Measurements from ENCODE around the gene TRIML2. TPM values are rescaled to one million over a fixed set of nuclear protein-coding genes. Genes with fewer than 3 reads are reported as not detected.

TRIML2 gene
- total and polyA plus RNA-seq, 10 of the 15 experiments (the other 5 are each of a cell fraction or from before 2014, with no cell fraction given), result not detected

DNA sequence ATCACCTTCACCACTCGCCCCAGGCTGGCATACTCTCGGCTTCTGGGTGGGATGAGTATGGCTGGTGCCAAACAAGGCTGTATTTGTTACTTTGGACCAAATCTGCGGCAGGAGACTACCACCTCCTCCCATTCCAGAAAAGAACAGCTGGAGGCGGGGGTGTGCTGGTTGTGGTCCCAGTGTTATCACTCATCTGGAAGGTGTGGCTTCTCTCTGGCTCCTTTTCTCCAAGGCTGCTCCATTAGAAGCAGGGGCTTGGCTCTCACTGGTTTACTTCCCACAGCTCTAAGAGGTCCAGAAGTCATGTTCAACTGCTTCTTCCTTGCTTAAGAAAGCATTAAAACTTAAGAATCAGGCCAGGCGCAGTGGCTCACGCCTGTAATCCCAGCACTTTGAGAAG, 2.6 kb upstream of the TRIML2 start:
- FAIRE-seq, result no peak
- Histone ChIP-seq H3K27ac (ENCODE audit: control insufficient read depth, insufficient read depth) (no peak overlapping the region), H3K4me3 (no peak overlapping the region), H3K9ac (ENCODE audit: control insufficient read depth, insufficient read depth, low read length) (no peak overlapping the region), H2AFZ (ENCODE audit: control insufficient read depth, low read depth, low read length) (no peak overlapping the region), H4K20me1 (ENCODE audit: control insufficient read depth, insufficient read depth) (no peaks in the 10 kb centered on the region), H3K4me2 (ENCODE audit: control insufficient read depth, insufficient read depth) (no peak overlapping the region), H3K9me3 (replicated peaks; ENCODE audit: control insufficient read depth, insufficient read depth, low read length) (no peaks in the 10 kb centered on the region), H3K36me3 (ENCODE audit: control insufficient read depth in 2 of 2, insufficient read depth in 2 of 2, low read length in 1 of 2) (no peaks in the 10 kb centered on the region), H3K4me1 (ENCODE audit: control insufficient read depth, insufficient read depth, low read length) (no peaks in the 10 kb centered on the region), H3K79me2 (ENCODE audit: control insufficient read depth, insufficient read depth, low read length) (no peaks in the 10 kb centered on the region), H3K27me3 (replicated peaks in 1 of 2; ENCODE audit: control insufficient read depth in 2 of 2, insufficient read depth in 2 of 2, low read length in 1 of 2) (no peaks in the 10 kb centered on the region)
- no peak for TF ChIP-seq ZNF217 (IDR thresholded peaks at IDR 0.05)
- no peak for TF ChIP-seq RFX5 (IDR thresholded peaks at IDR 0.05; ENCODE audit: low read depth, low read length)
- TF ChIP-seq, protein P1, sequence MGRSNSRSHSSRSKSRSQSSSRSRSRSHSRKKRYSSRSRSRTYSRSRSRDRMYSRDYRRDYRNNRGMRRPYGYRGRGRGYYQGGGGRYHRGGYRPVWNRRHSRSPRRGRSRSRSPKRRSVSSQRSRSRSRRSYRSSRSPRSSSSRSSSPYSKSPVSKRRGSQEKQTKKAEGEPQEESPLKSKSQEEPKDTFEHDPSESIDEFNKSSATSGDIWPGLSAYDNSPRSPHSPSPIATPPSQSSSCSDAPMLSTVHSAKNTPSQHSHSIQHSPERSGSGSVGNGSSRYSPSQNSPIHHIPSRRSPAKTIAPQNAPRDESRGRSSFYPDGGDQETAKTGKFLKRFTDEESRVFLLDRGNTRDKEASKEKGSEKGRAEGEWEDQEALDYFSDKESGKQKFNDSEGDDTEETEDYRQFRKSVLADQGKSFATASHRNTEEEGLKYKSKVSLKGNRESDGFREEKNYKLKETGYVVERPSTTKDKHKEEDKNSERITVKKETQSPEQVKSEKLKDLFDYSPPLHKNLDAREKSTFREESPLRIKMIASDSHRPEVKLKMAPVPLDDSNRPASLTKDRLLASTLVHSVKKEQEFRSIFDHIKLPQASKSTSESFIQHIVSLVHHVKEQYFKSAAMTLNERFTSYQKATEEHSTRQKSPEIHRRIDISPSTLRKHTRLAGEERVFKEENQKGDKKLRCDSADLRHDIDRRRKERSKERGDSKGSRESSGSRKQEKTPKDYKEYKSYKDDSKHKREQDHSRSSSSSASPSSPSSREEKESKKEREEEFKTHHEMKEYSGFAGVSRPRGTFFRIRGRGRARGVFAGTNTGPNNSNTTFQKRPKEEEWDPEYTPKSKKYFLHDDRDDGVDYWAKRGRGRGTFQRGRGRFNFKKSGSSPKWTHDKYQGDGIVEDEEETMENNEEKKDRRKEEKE (IDR thresholded peaks at IDR 0.05), result no peak
- no peak for TF ChIP-seq RBBP5 (conservative IDR thresholded peaks at IDR 0.05)
- TF ChIP-seq, protein P2, sequence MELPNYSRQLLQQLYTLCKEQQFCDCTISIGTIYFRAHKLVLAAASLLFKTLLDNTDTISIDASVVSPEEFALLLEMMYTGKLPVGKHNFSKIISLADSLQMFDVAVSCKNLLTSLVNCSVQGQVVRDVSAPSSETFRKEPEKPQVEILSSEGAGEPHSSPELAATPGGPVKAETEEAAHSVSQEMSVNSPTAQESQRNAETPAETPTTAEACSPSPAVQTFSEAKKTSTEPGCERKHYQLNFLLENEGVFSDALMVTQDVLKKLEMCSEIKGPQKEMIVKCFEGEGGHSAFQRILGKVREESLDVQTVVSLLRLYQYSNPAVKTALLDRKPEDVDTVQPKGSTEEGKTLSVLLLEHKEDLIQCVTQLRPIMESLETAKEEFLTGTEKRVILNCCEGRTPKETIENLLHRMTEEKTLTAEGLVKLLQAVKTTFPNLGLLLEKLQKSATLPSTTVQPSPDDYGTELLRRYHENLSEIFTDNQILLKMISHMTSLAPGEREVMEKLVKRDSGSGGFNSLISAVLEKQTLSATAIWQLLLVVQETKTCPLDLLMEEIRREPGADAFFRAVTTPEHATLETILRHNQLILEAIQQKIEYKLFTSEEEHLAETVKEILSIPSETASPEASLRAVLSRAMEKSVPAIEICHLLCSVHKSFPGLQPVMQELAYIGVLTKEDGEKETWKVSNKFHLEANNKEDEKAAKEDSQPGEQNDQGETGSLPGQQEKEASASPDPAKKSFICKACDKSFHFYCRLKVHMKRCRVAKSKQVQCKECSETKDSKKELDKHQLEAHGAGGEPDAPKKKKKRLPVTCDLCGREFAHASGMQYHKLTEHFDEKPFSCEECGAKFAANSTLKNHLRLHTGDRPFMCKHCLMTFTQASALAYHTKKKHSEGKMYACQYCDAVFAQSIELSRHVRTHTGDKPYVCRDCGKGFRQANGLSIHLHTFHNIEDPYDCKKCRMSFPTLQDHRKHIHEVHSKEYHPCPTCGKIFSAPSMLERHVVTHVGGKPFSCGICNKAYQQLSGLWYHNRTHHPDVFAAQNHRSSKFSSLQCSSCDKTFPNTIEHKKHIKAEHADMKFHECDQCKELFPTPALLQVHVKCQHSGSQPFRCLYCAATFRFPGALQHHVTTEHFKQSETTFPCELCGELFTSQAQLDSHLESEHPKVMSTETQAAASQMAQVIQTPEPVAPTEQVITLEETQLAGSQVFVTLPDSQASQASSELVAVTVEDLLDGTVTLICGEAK (IDR thresholded peaks at IDR 0.05; ENCODE audit: borderline replicate concordance), result no peak
- no peak for TF ChIP-seq ZNF384 (IDR thresholded peaks at IDR 0.05; ENCODE audit: borderline replicate concordance, low read depth, low read length)
- TF ChIP-seq ZNF24 (IDR thresholded peaks at IDR 0.05), result no peak
- TF ChIP-seq, protein P3, sequence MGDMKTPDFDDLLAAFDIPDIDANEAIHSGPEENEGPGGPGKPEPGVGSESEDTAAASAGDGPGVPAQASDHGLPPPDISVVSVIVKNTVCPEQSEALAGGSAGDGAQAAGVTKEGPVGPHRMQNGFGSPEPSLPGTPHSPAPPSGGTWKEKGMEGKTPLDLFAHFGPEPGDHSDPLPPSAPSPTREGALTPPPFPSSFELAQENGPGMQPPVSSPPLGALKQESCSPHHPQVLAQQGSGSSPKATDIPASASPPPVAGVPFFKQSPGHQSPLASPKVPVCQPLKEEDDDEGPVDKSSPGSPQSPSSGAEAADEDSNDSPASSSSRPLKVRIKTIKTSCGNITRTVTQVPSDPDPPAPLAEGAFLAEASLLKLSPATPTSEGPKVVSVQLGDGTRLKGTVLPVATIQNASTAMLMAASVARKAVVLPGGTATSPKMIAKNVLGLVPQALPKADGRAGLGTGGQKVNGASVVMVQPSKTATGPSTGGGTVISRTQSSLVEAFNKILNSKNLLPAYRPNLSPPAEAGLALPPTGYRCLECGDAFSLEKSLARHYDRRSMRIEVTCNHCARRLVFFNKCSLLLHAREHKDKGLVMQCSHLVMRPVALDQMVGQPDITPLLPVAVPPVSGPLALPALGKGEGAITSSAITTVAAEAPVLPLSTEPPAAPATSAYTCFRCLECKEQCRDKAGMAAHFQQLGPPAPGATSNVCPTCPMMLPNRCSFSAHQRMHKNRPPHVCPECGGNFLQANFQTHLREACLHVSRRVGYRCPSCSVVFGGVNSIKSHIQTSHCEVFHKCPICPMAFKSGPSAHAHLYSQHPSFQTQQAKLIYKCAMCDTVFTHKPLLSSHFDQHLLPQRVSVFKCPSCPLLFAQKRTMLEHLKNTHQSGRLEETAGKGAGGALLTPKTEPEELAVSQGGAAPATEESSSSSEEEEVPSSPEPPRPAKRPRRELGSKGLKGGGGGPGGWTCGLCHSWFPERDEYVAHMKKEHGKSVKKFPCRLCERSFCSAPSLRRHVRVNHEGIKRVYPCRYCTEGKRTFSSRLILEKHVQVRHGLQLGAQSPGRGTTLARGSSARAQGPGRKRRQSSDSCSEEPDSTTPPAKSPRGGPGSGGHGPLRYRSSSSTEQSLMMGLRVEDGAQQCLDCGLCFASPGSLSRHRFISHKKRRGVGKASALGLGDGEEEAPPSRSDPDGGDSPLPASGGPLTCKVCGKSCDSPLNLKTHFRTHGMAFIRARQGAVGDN (IDR thresholded peaks at IDR 0.05), result no peak
- TF ChIP-seq, protein P4, sequence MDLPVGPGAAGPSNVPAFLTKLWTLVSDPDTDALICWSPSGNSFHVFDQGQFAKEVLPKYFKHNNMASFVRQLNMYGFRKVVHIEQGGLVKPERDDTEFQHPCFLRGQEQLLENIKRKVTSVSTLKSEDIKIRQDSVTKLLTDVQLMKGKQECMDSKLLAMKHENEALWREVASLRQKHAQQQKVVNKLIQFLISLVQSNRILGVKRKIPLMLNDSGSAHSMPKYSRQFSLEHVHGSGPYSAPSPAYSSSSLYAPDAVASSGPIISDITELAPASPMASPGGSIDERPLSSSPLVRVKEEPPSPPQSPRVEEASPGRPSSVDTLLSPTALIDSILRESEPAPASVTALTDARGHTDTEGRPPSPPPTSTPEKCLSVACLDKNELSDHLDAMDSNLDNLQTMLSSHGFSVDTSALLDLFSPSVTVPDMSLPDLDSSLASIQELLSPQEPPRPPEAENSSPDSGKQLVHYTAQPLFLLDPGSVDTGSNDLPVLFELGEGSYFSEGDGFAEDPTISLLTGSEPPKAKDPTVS (IDR thresholded peaks at IDR 0.05; ENCODE audit: low read depth, low read length), result no peak
- TF ChIP-seq FOS (IDR thresholded peaks at IDR 0.05; ENCODE audit: borderline replicate concordance, extremely low read depth, insufficient read length), result no peak
- no peak for TF ChIP-seq RUNX3 (IDR thresholded peaks at IDR 0.05; ENCODE audit: low read length)
- no peak for TF ChIP-seq MEF2B (IDR thresholded peaks at IDR 0.05; ENCODE audit: partially characterized antibody, poor library complexity, severe bottlenecking)
- no peak for TF ChIP-seq TCF3 (IDR thresholded peaks at IDR 0.05; ENCODE audit: borderline replicate concordance, insufficient read depth, low read depth, low read length)
- CTCF ChIA-PET, result no interaction called here
- DNase-seq (ENCODE audit: low read depth, low spot score), result no peak
- no TSS peak for BruUV-seq (replicated peaks)
- in situ Hi-C loops (cut with MboI) (no loop called here), intact Hi-C loops (cut with micrococcal nuclease; ENCODE audit: unreplicated experiment) (no loop called here)
- SMC1A ChIA-PET (ENCODE audit: uncharacterized antibody, unreplicated experiment), result no interaction called here
- RAD21 ChIA-PET (ENCODE audit: unreplicated experiment), result no interaction called here
- POLR2A ChIA-PET, result no interaction called here
- ATAC-seq, result no peak
- WGBS (ENCODE audit: insufficient coverage, insufficient replicate concordance, low lambda C conversion rate, missing lambda C conversion rate), result 25% methylated on average over 6 of the region's 6 CpGs

Measured in GM12878 (cell line).